Skeletal muscle satellite cell (primary cell): Measurements from ENCODE around the gene UQCRC1.

Experiments
- H3K27me3 ChIP-seq: 2 replicates; pipeline ENCODE4 v1.7.0; 2013; ENCODE audit warnings: low read length; ENCODE audit not compliant: control insufficient read depth, insufficient read depth
- H3K36me3 ChIP-seq: 2 replicates; pipeline ENCODE4 v1.7.0; 2013; ENCODE audit warnings: mild to moderate bottlenecking, control low read depth, low read length; ENCODE audit not compliant: insufficient read depth
- H3K4me1 ChIP-seq: 2 replicates; pipeline ENCODE4 v1.7.0; 2013; ENCODE audit warnings: low read length; ENCODE audit not compliant: control insufficient read depth, insufficient read depth
- H3K4me2 ChIP-seq: 2 replicates; pipeline ENCODE4 v1.7.0; 2013; ENCODE audit warnings: mild to moderate bottlenecking, low read length
- H3K4me3 ChIP-seq: 2 replicates; pipeline ENCODE4 v1.7.0; 2013; ENCODE audit warnings: low read length
- H3K9ac ChIP-seq: 2 replicates; pipeline ENCODE4 v1.7.0; 2013; ENCODE audit warnings: mild to moderate bottlenecking, low read depth, low read length, moderate library complexity
- H3K9me3 ChIP-seq: replicated peaks from 2 replicates; pipeline ENCODE4 v1.7.0; 2013; ENCODE audit warnings: mild to moderate bottlenecking, control low read depth, low read length

Gene UQCRC1

GRCh38 chr3:48585411-48585810 lies 24.0 kb downstream of the UQCRC1 start:
- peaks cover 16% of the 10 kb centered on the region for H3K36me3 ChIP-seq
- no peak overlapping the region for H3K4me3 ChIP-seq
- H3K4me1 ChIP-seq, result no peaks in the 10 kb centered on the region
- no peak overlapping the region for H3K4me2 ChIP-seq
- H3K9ac ChIP-seq, result no peak overlapping the region
- no peaks in the 10 kb centered on the region for H3K27me3 ChIP-seq
- H3K9me3 ChIP-seq, result no peaks in the 10 kb centered on the region

GRCh38 chr3:48584836-48585235 lies 24.6 kb downstream of the UQCRC1 start:
- Histone ChIP-seq H3K9me3 (no peaks in the 10 kb centered on the region), H3K4me1 (no peaks in the 10 kb centered on the region), H3K9ac (no peak overlapping the region), H3K27me3 (no peaks in the 10 kb centered on the region), H3K4me3 (no peak overlapping the region), H3K36me3 (peaks cover 16% of the 10 kb centered on the region), H3K4me2 (no peak overlapping the region)

- Histone ChIP-seq H3K9me3 (no peaks in the 10 kb centered on the region), H3K4me3 (no peak overlapping the region), H3K36me3 (peaks cover 20% of the 10 kb centered on the region), H3K4me2 (no peak overlapping the region), H3K27me3 (no peaks in the 10 kb centered on the region), H3K4me1 (no peaks in the 10 kb centered on the region), H3K9ac (no peak overlapping the region)
Measured at GRCh38 chr3:48581621-48582481, 27.6 kb downstream of the UQCRC1 start.

GRCh38 chr3:48576647-48577046 lies 32.8 kb downstream of the UQCRC1 start:
- H3K36me3 ChIP-seq, result peaks cover 15% of the 10 kb centered on the region
- H3K27me3 ChIP-seq, result no peaks in the 10 kb centered on the region
- no peaks in the 10 kb centered on the region for H3K4me1 ChIP-seq
- H3K4me2 ChIP-seq, result no peak overlapping the region
- H3K4me3 ChIP-seq, result no peak overlapping the region
- no peaks in the 10 kb centered on the region for H3K9me3 ChIP-seq
- no peak overlapping the region for H3K9ac ChIP-seq

- Histone ChIP-seq H3K4me2 (no peak overlapping the region), H3K4me1 (no peaks in the 10 kb centered on the region), H3K27me3 (no peaks in the 10 kb centered on the region), H3K4me3 (no peak overlapping the region), H3K9me3 (no peaks in the 10 kb centered on the region), H3K9ac (no peak overlapping the region), H3K36me3 (peaks cover 15% of the 10 kb centered on the region)
Measured at GRCh38 chr3:48575366-48575765, 34.1 kb downstream of the UQCRC1 start.

GRCh38 chr3:48573973-48574585 lies 35.4 kb downstream of the UQCRC1 start:
- Histone ChIP-seq H3K4me3 (no peak overlapping the region), H3K4me2 (no peak overlapping the region), H3K4me1 (no peaks in the 10 kb centered on the region), H3K9ac (no peak overlapping the region), H3K9me3 (no peaks in the 10 kb centered on the region), H3K27me3 (no peaks in the 10 kb centered on the region), H3K36me3 (peaks cover 13% of the 10 kb centered on the region)

DNA sequence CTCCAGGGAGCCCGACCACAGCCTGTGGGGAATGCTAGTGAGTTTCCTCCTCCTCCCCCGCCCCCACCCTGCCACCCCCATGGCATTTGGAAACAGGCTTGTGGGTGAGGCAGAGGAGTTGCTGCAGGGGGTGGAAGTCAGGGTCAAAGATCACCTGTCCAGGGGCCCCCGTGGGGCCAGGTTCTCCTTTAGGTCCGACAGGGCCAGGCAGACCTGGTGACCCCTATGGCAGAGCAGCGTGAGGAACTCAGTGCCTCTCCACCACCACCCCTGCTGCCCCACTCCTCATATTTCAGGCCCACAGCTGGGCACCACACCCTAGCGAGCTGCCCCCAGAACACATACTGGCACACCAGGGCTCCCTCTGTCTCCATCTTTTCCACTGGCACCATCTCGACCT lies 36.9 kb downstream of the UQCRC1 start:
- Histone ChIP-seq H3K4me2 (no peak overlapping the region), H3K9ac (no peak overlapping the region), H3K4me1 (no peaks in the 10 kb centered on the region), H3K9me3 (no peaks in the 10 kb centered on the region), H3K27me3 (no peaks in the 10 kb centered on the region), H3K36me3 (peaks cover 9% of the 10 kb centered on the region), H3K4me3 (no peak overlapping the region)

DNA sequence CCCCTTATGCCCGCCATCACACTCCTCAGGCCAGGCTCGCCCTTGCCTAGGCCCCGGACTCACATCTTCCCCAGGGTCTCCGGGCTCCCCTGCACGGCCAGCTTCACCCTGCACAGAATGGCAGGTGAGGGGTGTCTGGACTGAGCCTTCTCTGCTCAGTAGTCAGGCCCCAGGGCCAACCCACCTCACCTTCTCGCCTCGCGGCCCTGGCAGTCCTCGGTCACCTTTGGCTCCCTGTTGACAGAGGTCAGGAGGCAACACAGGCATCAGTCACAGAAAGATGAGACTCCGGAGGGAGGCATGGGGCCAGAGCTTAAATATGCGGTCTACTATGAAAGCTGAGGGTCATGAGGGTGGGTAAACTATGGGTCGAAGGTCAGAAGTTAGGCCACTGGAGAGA lies 37.5 kb downstream of the UQCRC1 start:
- Histone ChIP-seq H3K4me1 (peaks cover under 1% of the 10 kb centered on the region), H3K9ac (no peak overlapping the region), H3K9me3 (no peaks in the 10 kb centered on the region), H3K4me3 (no peak overlapping the region), H3K4me2 (no peak overlapping the region), H3K27me3 (no peaks in the 10 kb centered on the region), H3K36me3 (peaks cover 8% of the 10 kb centered on the region)

GRCh38 chr3:48569808-48570450 lies 39.5 kb downstream of the UQCRC1 start:
- peaks cover 20% of the 10 kb centered on the region for H3K4me1 ChIP-seq
- no peaks in the 10 kb centered on the region for H3K9me3 ChIP-seq
- H3K27me3 ChIP-seq, result no peaks in the 10 kb centered on the region
- no peak overlapping the region for H3K4me2 ChIP-seq
- H3K36me3 ChIP-seq, result peaks cover 8% of the 10 kb centered on the region
- H3K4me3 ChIP-seq, result no peak overlapping the region
- no peak overlapping the region for H3K9ac ChIP-seq

GRCh38 chr3:48569400-48569799 lies 40.0 kb downstream of the UQCRC1 start:
- Histone ChIP-seq H3K4me2 (no peak overlapping the region), H3K27me3 (no peaks in the 10 kb centered on the region), H3K4me3 (no peak overlapping the region), H3K9me3 (no peaks in the 10 kb centered on the region), H3K36me3 (peaks cover 8% of the 10 kb centered on the region), H3K4me1 (peaks cover 25% of the 10 kb centered on the region), H3K9ac (no peak overlapping the region)

DNA sequence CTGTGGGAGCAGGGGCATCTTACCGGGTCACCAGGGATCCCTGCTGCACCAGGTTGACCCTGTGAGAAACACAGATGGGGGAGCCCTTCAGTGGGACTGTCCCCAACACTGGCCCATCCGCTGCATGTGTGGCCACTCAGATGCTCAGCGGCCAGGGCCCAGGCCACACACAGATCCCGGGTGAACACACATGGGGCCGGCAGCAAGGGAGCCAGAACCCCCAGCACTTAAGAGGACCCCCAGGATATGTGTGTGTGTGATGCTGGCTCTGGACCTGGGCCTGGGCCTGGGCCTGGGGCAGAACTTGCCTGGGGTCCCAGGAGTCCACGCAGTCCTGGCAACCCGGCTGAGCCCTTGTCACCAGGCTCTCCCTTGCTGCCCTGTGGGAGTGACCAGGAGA lies 41.0 kb downstream of the UQCRC1 start:
- no peaks in the 10 kb centered on the region for H3K9me3 ChIP-seq
- H3K4me2 ChIP-seq, result no peak overlapping the region
- peaks cover 8% of the 10 kb centered on the region for H3K36me3 ChIP-seq
- no peak overlapping the region for H3K9ac ChIP-seq
- no peaks in the 10 kb centered on the region for H3K27me3 ChIP-seq
- peaks cover 35% of the 10 kb centered on the region for H3K4me1 ChIP-seq
- no peak overlapping the region for H3K4me3 ChIP-seq
